Heart left ventricle (tissue), 13 donors: ENCODE results near the gene MIGA1.

ENCODE experiments used
- CTCF ChIP-seq, 12 donors: fragments of 200-600 bp; sonication (generic) in 4 of 12; IDR thresholded peaks; one replicate each; pipeline versions ENCODE4 v1.5.0 to v1.8.0; 2018 to 2022; ENCODE audit warnings: antibody characterized with exemption in 12 of 12, mild to moderate bottlenecking in 5 of 12
- POLR2A ChIP-seq, 2 donors: fragments of 450-650 bp; IDR thresholded peaks; one replicate each; pipeline ENCODE4 v1.6.1; 2017; ENCODE audit warnings: antibody characterized with exemption in 2 of 2, mild to moderate bottlenecking in 2 of 2, moderate library complexity in 2 of 2
- donor health status: ischemic (EF 13 %, LVEDD 7.1; RV severe dilation, severe dysfunction).
- donor health status: DM: no; HTN: yes; CAD: no.
- donor health status: DM: no; HTN: no; CAD: no.
- donor health status: ischemic (EF 25% LVEDD 6.9; RV normal size, moderate dysfunction).
- donor health status: ischemic (EF 25% LVEDD 5.7; RV mildly dilated, moderate dysfunction).
- donor health status: ischemic (EF 35%, LVEDD 5.7; RV mildly dilated, moderate dysfunction).
- donor health status: nonischemic (EF 11% LVEDD 7.7; RV severe dilation, severe dysfunction).
- donor health status: DM: yes; HTN: yes; CAD: no.
- donor health status: PGD.
- donor health status: ischemic (EF 29% LVEDD 5.4; RV normal size, mild dysfunction).
- donor health status: nonischemic (EF 23%, LVEDD 6.1; RV moderate dilation, normal function).

DNA sequence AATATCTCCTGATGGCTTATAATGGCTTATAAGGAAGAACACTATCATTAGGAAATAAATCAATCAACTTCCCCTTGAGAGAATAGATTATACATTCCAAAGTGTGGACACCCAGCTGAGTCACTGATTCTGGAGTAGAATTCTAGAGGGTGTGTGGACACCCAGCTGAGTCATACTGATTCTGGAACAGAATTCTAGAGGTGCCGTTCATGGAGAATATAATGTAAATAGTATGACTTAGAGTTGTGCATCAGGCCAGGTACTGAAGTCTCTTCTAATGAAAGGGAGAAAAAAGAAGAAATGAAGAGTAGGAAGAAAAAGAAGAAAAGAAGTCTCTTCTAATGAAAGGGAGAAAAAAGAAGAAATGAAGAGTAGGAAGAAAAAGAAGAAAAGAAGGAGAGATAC is 17.4 kb upstream of the MIGA1 start:
- TF ChIP-seq CTCF (IDR thresholded peaks at IDR 0.05) (no peak), POLR2A (IDR thresholded peaks at IDR 0.05) (no peak)
